Medulla oblongata (tissue), 1 donor: Measurements from ENCODE around the gene EVX1.
A peak's percentile ranks its signal among the peaks of the same experiment; 100 is the strongest.

Source experiments
- DNase-seq: peaks from one replicate; pipeline ENCODE4 v3.0.0-alpha.2; 2015; ENCODE audit errors: extremely low spot score

EVX1 gene

GRCh38 chr7:27205325-27206280 lies 37.0 kb upstream of the EVX1 start:
- DNase-seq = no peak

GRCh38 chr7:27207348-27207985 lies 35.1 kb upstream of the EVX1 start:
- DNase-seq = no peak

GRCh38 chr7:27208998-27209397 lies 33.6 kb upstream of the EVX1 start:
- DNase-seq = no peak

- no peak for DNase-seq
Observed at GRCh38 chr7:27209933-27210440, 32.6 kb upstream of the EVX1 start.

GRCh38 chr7:27210441-27211083 lies 32.0 kb upstream of the EVX1 start:
- DNase-seq = peak; percentile 29

- DNase-seq = no peak
Observed at GRCh38 chr7:27211084-27211446, 31.5 kb upstream of the EVX1 start.

GRCh38 chr7:27211764-27212204 lies 30.8 kb upstream of the EVX1 start:
- no peak for DNase-seq

GRCh38 chr7:27212497-27213432 lies 29.8 kb upstream of the EVX1 start:
- DNase-seq = no peak

GRCh38 chr7:27213433-27214238 lies 29.0 kb upstream of the EVX1 start:
- DNase-seq = no peak

GRCh38 chr7:27214239-27214950 lies 28.2 kb upstream of the EVX1 start:
- DNase-seq = no peak

GRCh38 chr7:27215356-27215755 lies 27.2 kb upstream of the EVX1 start:
- DNase-seq = no peak

- DNase-seq = no peak
Observed at GRCh38 chr7:27217951-27218350, 24.7 kb upstream of the EVX1 start.

- DNase-seq = no peak
Observed at GRCh38 chr7:27219821-27220220, 22.8 kb upstream of the EVX1 start.

GRCh38 chr7:27220440-27220955 lies 22.1 kb upstream of the EVX1 start:
- DNase-seq = no peak

- DNase-seq = no peak
Observed at GRCh38 chr7:27221201-27221797, 21.3 kb upstream of the EVX1 start.

- DNase-seq = no peak
Observed at GRCh38 chr7:27223941-27224575, 18.5 kb upstream of the EVX1 start.

GRCh38 chr7:27224983-27225934 lies 17.3 kb upstream of the EVX1 start:
- DNase-seq = no peak
